ENCODE measurements around the gene TRABD2A.

DNA sequence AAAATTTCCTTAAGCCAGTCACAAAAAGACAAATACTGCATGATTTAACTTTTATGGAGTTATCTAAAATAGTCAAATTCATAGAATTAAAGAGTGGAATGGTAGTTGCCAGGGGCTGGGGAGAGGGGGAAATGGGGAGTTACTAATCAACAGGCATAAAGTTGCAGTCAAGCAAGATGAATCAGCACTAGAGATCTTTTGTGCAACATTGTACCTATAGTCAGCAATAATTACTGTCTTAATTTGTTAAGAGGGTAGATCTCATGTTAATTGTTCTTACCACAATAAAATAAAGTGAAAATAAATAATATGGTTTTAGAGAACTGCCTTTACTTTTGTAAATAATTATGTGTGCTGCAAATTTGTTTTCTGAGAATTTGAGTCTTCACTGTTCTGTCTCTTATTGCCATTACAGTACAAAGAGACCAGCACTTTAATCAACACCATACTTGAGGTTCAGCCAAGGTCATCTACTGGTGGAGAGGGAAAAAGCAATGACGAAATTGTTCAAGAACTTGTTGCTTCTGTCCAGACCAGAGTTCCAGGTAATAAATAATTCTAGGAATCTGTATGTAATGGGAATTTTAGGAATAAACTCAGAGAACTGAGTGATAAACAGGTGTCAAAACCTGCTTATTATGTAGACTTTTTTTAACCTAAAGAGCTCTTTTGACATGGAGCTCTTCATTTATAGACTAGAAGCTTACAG lies 75.5 kb downstream of the TRABD2A start:
- TF ChIP-seq, protein P1, sequence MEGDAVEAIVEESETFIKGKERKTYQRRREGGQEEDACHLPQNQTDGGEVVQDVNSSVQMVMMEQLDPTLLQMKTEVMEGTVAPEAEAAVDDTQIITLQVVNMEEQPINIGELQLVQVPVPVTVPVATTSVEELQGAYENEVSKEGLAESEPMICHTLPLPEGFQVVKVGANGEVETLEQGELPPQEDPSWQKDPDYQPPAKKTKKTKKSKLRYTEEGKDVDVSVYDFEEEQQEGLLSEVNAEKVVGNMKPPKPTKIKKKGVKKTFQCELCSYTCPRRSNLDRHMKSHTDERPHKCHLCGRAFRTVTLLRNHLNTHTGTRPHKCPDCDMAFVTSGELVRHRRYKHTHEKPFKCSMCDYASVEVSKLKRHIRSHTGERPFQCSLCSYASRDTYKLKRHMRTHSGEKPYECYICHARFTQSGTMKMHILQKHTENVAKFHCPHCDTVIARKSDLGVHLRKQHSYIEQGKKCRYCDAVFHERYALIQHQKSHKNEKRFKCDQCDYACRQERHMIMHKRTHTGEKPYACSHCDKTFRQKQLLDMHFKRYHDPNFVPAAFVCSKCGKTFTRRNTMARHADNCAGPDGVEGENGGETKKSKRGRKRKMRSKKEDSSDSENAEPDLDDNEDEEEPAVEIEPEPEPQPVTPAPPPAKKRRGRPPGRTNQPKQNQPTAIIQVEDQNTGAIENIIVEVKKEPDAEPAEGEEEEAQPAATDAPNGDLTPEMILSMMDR (IDR thresholded peaks at IDR 0.05): no peak
- no peak for TF ChIP-seq ZFX (IDR thresholded peaks at IDR 0.05; ENCODE audit: borderline replicate concordance)

Data from 22Rv1 (cell line).